LoVo (cell line): ENCODE results near the gene HEATR5B.

ENCODE experiments used
- DNase-seq: peaks from one replicate; pipeline ENCODE4 v3.0.0-alpha.2; 2016; ENCODE audit warnings: low spot score

The HEATR5B gene

DNA sequence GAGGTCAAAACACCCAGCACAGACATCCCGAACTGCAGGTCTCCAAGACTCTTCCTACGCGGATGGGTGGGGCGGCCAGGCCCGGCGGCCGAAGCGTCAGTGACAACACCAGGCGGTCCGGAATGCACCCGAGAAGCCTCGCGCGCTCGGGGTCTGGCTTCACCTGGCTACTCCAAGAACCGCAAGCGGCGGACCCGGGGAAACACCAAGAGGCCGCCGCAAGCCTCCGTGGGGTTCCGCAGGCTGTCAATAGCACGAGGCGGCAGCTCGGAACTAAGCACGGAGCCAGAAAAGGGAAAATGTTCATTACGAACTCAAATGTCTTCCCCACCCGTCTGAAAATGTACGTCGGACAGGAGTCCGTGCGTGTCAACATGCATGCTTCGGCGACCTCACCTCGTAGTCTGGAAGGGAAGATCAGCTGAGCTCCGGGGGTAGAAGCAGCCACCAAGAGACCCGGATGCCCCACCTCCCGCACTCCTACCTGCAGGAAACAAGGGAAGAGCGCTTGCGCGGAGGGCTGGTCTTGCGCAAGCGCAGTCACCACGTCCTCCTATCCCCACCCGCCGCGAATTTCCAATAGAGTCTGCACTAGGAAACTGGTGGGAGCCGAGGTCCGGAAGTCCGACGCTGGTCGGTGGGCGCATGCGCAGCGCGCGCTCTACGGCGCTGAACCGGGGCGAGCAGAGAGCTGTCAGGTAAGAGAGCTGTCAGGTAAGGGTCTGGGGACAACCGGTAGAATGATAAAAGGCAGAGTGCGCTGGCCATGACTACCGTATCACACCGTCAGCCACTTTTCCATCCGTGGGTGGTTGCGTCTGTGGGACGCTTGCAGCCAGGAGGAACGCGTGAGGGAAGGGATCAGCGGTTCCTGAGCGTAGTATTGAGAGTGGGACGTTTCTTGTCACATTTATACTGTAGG lies at the start of gene HEATR5B, which contains the start of gene GPATCH11:
TSS of gene HEATR5B (minus strand) at position 500 of the 922 bp plus-strand sequence. CDS start 958 bp downstream, outside the sequence.
TSS of gene GPATCH11 (plus strand) at position 646 of the 922 bp plus-strand sequence. CDS start 3,864 bp downstream, outside the sequence.
- peak; percentile 99 for DNase-seq

GRCh38 chr2:37132914-37133313 lies 48.7 kb upstream of the HEATR5B start:
- no peak for DNase-seq

- no peak for DNase-seq
Observed at GRCh38 chr2:37125416-37125815, 41.2 kb upstream of the HEATR5B start.

DNA sequence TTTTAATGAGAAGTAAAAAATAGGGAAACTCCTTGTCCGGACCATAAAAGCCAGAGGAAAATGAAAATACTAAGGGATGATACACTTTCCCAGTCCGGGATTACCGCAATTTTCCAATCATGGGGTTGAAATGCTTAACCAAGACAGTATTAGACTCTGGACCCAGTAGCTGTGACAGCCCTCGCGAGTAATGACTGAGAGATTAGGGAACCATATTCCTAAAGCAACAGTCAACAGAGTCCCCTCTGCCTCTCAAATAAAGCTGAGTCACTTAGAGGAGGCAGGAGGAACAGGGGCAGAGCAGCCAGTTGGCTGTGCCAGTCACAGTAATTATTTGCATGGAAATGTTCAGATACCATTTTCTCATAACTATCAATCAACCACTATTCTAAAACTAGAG lies 35.0 kb upstream of the HEATR5B start:
- no peak for DNase-seq

DNA sequence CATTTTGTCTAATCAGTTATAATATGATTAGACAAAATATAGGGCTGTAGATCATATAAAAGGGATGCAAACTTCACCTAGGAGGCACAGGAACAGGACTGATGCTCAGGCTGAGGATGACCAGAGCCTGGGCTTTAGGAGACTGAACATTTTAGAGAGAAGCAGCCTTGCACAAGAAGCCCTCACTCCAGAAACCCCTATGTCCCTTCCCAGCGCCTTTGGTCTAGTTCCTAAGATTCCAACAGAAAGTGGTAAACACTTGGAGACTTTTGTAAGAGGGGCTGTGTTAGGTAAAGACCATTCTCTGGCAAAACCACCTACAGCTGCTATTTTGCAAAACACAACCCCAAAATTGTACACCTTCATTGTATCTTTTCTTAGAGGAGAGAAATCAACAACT lies 33.4 kb upstream of the HEATR5B start:
- no peak for DNase-seq

- DNase-seq = no peak
Observed at GRCh38 chr2:37111958-37112357, 27.8 kb upstream of the HEATR5B start.

DNA sequence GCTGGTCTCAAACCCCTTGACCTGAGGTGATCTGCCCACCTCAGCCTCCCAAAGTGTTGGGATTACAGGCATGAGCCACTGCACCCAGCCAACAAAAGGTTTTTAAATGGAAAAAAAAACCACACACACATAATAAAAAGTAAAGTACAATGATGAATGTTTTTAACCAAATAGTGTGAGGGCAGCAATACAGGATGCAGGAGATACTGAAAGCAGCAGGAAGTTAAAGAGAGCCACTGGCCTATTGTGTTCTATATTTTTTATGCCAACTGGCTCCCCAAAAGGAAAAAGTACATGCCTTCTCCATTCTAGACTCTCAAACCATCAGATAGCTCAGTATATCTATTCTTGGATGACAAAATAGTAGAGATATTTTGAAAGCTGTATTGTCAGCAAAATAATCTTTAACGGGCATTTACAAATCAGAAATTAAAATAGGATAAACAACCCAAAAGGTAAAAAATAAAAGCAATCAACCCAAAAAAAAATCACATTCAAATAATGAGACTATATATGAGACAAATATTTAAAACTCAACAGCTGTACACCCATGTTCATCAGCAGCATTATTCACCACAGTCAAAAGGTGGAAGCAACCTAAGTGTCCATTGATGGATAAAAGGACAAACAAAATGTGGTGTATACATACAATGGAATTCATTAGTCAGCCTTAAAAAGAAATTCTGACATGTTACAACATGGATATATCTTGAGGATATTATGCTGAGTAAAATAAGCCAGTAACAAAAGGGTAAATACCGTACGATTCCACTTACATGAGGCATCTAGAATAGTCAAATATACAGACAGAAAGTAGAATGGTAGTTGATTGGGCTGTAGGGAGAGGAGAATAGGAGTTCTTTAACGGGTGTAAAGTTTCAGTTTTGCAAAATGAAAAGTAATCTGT lies 26.4 kb upstream of the HEATR5B start:
- DNase-seq = no peak

- DNase-seq = no peak
Observed at GRCh38 chr2:37109523-37109922, 25.4 kb upstream of the HEATR5B start.

GRCh38 chr2:37105150-37105549 lies 21.0 kb upstream of the HEATR5B start:
- DNase-seq = no peak

- no peak for DNase-seq
Observed at GRCh38 chr2:37104178-37104577, 20.0 kb upstream of the HEATR5B start.

DNA sequence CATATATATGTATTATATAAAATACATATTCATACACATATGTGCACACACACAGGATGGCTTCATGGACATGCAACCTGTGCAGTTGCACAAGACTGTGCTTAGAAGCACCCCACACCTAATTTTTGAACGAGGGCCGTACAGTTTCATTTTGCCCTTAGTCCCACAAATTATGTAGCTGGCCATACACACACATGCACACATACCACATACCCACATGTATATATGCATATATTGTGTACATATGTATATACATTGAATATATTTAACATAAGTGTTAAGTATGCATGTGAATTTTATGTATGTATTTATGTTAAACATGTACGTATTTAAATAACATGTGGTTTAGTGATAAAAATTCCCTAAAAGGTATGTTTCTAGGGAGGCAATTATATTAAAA lies 18.4 kb upstream of the HEATR5B start:
- no peak for DNase-seq

- DNase-seq = no peak
Observed at GRCh38 chr2:37100054-37100453, 15.9 kb upstream of the HEATR5B start.

DNA sequence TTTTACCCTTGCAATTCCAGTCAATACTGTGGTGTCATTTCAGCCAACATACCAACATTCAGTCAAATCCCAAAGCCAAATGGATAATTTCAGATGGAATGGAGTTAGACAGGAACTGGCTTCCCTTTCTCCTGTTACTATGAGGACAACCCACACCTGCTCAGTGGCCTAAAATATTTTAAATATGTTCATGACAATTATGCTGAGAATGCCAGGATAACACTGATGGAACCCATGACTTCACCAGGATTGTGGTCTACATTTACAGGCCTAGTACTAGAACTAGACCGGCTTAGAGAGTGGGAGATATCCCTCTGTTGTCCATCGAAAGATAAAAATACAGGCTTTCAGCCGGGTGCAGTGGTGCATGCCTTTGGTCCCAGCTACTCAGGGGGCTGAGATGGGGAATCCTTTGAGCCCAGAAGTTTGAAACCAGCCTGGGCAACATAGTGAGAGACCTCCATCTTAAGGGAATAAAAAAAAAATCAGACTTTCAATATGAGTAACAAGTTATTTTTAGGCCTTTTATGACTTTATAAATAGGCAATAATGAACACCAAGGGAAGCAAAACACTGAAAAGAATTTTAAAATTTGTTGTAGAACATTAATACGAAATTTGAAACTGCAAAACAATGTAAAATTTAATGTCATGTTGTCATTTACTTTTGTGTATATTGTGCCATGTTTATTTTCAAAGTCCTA lies 14.4 kb upstream of the HEATR5B start:
- DNase-seq = no peak

DNA sequence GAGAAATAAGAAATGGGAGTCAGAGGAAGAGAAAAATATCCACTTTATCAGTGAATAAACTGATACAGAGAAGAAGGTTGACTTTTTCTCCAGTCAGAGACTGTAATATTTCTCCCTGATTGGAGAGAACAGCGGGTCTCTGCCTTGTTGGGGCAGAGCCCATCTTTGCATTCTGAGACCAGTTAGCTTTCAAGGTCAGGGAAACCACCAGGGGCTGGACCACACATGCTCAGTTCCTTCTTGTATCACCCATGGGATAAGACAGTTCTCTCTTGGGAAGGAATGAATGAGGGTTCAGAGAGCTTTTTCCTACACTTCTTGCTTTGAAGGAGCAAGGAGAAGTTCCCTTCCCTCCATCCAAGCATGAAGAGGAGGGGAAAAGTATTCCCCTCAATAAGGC lies 12.4 kb upstream of the HEATR5B start:
- DNase-seq = no peak

DNA sequence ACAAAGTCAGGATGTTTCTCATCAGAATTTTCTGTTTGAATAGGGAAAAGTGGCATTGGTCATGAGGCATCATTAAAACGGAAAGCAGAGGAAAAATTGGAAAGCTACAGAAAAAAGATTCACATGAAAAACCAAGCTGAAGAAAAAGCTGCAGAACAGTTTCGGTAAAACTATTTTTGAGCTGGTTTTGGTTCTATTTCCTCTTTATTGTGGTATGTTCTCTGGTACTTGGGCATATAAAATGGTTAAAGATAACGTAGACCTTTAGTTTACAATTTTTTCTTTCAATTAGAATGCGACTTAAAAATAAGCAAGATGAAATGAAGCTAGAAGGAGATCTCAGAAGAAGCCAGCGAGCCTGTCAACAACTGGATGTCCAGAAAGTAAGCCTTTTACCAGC lies 7.7 kb upstream of the HEATR5B start:
- DNase-seq = no peak

DNA sequence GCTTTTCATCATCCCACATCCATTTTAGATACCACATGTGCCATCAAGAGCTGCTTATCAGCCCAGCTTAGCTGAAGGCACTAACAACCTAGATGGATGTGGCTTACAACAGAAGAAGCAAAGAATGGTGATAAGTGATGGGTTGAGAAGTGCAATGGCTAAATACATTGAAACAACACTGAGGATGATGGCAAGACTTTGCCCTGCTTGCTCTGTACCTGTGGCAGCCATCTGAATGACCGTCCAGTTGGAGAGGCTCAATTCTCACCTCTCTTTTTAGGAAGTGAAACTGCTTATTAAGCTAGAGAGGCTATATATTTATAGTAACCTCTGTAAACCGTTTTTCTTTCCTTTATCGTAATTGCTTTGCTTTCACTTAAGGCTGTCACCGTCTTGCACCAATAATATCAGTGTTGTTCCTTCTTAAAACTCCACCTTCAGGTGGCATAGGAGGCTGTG lies 5.9 kb upstream of the HEATR5B start:
- DNase-seq = no peak

- DNase-seq = peak; percentile 45
Observed at GRCh38 chr2:37085731-37086147, 1.6 kb upstream of the HEATR5B start.

GRCh38 chr2:37084797-37085196 lies 625 bp upstream of the HEATR5B start:
- no peak for DNase-seq

DNA sequence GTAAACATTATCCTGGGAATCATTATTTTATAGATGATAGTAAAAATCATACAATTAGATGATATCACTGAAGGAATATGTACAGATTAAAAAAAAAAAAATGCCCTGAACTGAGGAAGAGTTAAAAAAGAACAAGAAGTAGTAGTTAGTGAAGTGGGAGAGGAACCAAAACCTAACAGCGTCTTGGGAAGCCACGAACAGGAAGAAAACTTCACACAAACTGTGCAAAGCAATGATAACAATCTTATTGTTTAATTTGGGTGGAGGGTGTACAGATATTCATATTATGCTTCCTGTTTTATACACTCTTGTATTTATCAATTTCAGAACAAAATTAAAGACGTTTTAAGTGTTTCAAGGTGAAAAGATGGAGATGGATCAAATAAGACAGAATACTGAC lies 3.5 kb downstream of the HEATR5B start:
- no peak for DNase-seq

DNA sequence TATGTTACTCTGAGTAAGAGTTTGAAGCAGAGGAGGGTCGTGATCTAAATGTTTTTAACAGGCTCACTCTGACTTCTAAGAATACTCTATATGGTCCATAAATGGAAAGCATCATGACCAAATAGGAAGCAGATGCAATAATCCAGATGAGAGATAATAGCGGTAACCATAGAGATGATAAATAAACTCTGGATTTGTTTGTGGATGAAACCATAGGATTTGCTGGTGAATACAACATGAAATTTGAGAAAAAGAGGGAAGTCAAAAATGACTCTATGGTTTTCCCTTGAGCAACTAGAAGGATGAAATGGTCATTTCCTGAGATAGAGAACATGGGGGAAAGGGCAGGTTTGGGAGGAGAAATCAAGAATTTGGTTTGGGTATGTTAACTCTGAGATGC lies 3.9 kb downstream of the HEATR5B start:
- DNase-seq = no peak

- no peak for DNase-seq
Observed at GRCh38 chr2:37070931-37071330, 13.2 kb downstream of the HEATR5B start.

DNA sequence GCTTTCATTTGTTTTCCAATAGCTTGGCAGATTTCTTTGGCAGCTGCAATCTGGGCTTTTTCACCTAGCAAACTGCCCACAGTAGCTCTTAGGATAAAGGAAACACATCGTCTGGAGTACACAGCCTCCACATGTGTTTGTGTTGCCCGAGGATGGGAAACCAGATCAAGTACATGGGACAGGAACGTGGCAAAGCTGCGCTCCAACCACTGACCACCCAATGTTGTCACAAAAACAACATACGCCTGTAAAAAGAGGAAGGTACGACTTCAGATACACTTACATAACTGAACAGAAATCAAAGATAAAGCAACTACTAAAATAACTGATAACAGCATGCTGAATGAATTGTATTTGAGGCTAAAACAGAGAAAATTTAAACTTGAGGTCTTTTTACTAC lies 15.5 kb downstream of the HEATR5B start:
- no peak for DNase-seq
